OCI-LY3 (cell line): ENCODE data around the gene RAD50.

ENCODE experiments used
- CTCF ChIP-seq: fragments of 200-600, 300-600 bp; sonication (generic); IDR thresholded peaks from 2 replicates; pipeline ENCODE4 v1.5.1; 2014; ENCODE audit warnings: antibody characterized with exemption, low read length, low read depth
- EZH2phosphoT487 ChIP-seq: fragments of 200-600 bp; shearing (Covaris generic); IDR thresholded peaks from 2 replicates; pipeline ENCODE4 v1.6.1; 2018; ENCODE audit warnings: antibody characterized with exemption, mixed run types, low read depth

- TF ChIP-seq CTCF (no peak), EZH2phosphoT487 (no peak)
These were observed 28.8 kb upstream of the RAD50 start for GRCh38 chr5:132528021-132528420.
